Panc1 (cell line): Measurements from ENCODE around the gene LINGO1. TPM values are rescaled to one million over a fixed set of nuclear protein-coding genes. Genes with fewer than 3 reads are reported as not detected.

ENCODE experiments used
- ATAC-seq: fragments of 200-7000 bp; cut with Tn5 transposase; 2 replicates; pipeline ENCODE4 v1.9.1; 2020; ENCODE audit warnings: mild to moderate bottlenecking, moderate library complexity
- BruUV-seq: library from RNA; stranded (reverse); fragments of 400-500 nt; replicated peaks from 2 replicates; lab custom pipeline; 2021; lab: Mats Ljungman, UMichigan
- CTCF ChIA-PET: fragments of 300-600 bp; sonication (Branson Sonifier 250); formaldehyde crosslinking; loops from one replicate; lab custom pipeline; 2022; ENCODE audit warnings: antibody characterized with exemption; lab: Charles Lee
- POLR2A ChIA-PET: fragments of 300-600 bp; sonication (Branson Sonifier 250); formaldehyde crosslinking; loops from one replicate; lab custom pipeline; 2022; ENCODE audit warnings: antibody characterized with exemption; lab: Charles Lee
- DNase-seq: peaks from one replicate; pipeline ENCODE4 v3.0.0-alpha.2; 2010; ENCODE audit warnings: low read depth, low spot score
- H3K27ac ChIP-seq: 2 replicates; pipeline ENCODE4 v1.5.1; 2011; ENCODE audit warnings: mild to moderate bottlenecking, low read length, inconsistent platforms
- H3K27me3 ChIP-seq: fragments of 200-500 bp; sonication (Bioruptor generic); 2 replicates; pipeline ENCODE4 v1.6.0; 2014; ENCODE audit warnings: low read length, inconsistent platforms; ENCODE audit not compliant: control insufficient read depth, insufficient read depth
- H3K36me3 ChIP-seq: fragments of 200-500 bp; sonication (Bioruptor generic); 2 replicates; pipeline ENCODE4 v1.5.1; 2014; ENCODE audit warnings: inconsistent platforms, mild to moderate bottlenecking, low read length, moderate library complexity; ENCODE audit not compliant: control insufficient read depth, insufficient read depth
- H3K4me1 ChIP-seq: 2 replicates; pipeline ENCODE4 v1.5.1; 2011; ENCODE audit warnings: inconsistent platforms, mild to moderate bottlenecking, low read length, moderate library complexity; ENCODE audit not compliant: control insufficient read depth, insufficient read depth
- H3K4me3 ChIP-seq, 2 experiments: 2 replicates each; pipeline ENCODE4 v1.5.1; 2011 to 2012; ENCODE audit warnings: low read depth in 2 of 2, low read length in 2 of 2, mild to moderate bottlenecking in 2 of 2, inconsistent platforms in 1 of 2, moderate library complexity in 1 of 2
- H3K9me3 ChIP-seq: fragments of 200-500 bp; sonication (Bioruptor generic); 2 replicates; pipeline ENCODE4 v1.5.1; 2014; ENCODE audit warnings: low read depth, mild to moderate bottlenecking, inconsistent platforms, low read length, moderate library complexity; ENCODE audit not compliant: control insufficient read depth, insufficient read depth
- POLR2AphosphoS5 ChIP-seq: IDR thresholded peaks from 2 replicates; pipeline ENCODE4 v1.6.1; 2012; ENCODE audit warnings: mild to moderate bottlenecking, low read depth, low read length, moderate library complexity
- SIN3A ChIP-seq: IDR thresholded peaks from 2 replicates; pipeline ENCODE4 v1.6.1; 2012; ENCODE audit warnings: low read depth, mild to moderate bottlenecking, low read length, moderate library complexity, borderline replicate concordance; ENCODE audit not compliant: insufficient read depth
- TCF7L2 ChIP-seq: IDR thresholded peaks from 2 replicates; pipeline ENCODE4 v1.6.1; 2011; ENCODE audit warnings: mild to moderate bottlenecking, low read depth, low read length, inconsistent platforms
- in situ Hi-C: cut with HindIII; loops from 2 replicates; pipeline ENCODE4 v1.10.0; 2016; ENCODE audit warnings: low sequenced_read_pairs, low pct_unique_long_range_greater_than_20kb
- intact Hi-C: fragments of 100-400 bp; cut with micrococcal nuclease; formaldehyde crosslinking; loops from one replicate; pipeline ENCODE4 v1.10.0; 2022; ENCODE audit not compliant: unreplicated experiment
- total RNA-seq: library from RNA; stranded (reverse); gene quantifications from one replicate; pipeline ENCODE4 v1.2.1, GENCODE V29; 2021; ENCODE audit not compliant: unreplicated experiment
- TF ChIP-seq, protein P1 (sequence below): fragments of 450-650 bp; IDR thresholded peaks from 2 replicates; pipeline ENCODE4 v1.5.1; 2017; ENCODE audit warnings: mild to moderate bottlenecking
- TF ChIP-seq, protein P2 (sequence below), 2 experiments: IDR thresholded peaks; 2 replicates each; pipeline ENCODE4 v1.6.1; 2011 to 2012; ENCODE audit warnings: low read depth in 2 of 2, control low read depth in 1 of 2, low read length in 1 of 2, mild to moderate bottlenecking in 1 of 2, moderate library complexity in 1 of 2; ENCODE audit not compliant: insufficient read depth in 1 of 2

LINGO1 gene
- total RNA-seq, 1 experiment from 2014 or later = 18.2 TPM

DNA sequence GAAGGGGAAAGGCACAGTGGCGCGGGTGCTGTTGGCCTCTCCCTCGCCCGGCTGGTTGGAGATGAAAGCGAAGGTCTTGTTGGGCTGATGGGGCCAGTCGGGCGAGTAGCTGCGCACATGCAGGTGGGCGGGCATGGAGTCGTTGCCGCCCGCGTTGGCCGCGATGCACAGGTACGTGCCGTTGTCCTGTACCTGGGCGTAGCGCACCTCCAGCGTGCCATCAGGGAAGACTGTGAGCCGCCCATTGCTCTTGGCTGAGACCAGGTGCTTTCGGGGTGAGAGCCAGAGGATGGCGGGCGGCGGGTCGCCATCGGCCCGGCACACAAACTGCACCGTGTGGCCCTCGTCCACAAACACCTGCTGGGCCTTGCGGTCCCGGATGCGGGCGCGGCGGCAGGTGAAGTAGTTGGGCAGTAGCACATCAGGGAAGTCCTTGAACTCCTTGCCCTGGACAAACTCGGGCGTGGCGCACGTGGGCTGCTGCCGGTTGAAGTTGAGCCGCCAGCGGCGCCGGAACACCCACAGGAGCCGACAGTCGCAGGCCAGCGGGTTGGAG, 18.4 kb downstream of the LINGO1 start:
- in situ Hi-C loops (no loop called here), intact Hi-C loops (no loop called here)
- no peak for TF ChIP-seq SIN3A
- TF ChIP-seq TCF7L2 = no peak
- TF ChIP-seq POLR2AphosphoS5 = no peak
- TF ChIP-seq, protein P1, sequence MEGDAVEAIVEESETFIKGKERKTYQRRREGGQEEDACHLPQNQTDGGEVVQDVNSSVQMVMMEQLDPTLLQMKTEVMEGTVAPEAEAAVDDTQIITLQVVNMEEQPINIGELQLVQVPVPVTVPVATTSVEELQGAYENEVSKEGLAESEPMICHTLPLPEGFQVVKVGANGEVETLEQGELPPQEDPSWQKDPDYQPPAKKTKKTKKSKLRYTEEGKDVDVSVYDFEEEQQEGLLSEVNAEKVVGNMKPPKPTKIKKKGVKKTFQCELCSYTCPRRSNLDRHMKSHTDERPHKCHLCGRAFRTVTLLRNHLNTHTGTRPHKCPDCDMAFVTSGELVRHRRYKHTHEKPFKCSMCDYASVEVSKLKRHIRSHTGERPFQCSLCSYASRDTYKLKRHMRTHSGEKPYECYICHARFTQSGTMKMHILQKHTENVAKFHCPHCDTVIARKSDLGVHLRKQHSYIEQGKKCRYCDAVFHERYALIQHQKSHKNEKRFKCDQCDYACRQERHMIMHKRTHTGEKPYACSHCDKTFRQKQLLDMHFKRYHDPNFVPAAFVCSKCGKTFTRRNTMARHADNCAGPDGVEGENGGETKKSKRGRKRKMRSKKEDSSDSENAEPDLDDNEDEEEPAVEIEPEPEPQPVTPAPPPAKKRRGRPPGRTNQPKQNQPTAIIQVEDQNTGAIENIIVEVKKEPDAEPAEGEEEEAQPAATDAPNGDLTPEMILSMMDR = no peak
- TF ChIP-seq, protein P2, sequence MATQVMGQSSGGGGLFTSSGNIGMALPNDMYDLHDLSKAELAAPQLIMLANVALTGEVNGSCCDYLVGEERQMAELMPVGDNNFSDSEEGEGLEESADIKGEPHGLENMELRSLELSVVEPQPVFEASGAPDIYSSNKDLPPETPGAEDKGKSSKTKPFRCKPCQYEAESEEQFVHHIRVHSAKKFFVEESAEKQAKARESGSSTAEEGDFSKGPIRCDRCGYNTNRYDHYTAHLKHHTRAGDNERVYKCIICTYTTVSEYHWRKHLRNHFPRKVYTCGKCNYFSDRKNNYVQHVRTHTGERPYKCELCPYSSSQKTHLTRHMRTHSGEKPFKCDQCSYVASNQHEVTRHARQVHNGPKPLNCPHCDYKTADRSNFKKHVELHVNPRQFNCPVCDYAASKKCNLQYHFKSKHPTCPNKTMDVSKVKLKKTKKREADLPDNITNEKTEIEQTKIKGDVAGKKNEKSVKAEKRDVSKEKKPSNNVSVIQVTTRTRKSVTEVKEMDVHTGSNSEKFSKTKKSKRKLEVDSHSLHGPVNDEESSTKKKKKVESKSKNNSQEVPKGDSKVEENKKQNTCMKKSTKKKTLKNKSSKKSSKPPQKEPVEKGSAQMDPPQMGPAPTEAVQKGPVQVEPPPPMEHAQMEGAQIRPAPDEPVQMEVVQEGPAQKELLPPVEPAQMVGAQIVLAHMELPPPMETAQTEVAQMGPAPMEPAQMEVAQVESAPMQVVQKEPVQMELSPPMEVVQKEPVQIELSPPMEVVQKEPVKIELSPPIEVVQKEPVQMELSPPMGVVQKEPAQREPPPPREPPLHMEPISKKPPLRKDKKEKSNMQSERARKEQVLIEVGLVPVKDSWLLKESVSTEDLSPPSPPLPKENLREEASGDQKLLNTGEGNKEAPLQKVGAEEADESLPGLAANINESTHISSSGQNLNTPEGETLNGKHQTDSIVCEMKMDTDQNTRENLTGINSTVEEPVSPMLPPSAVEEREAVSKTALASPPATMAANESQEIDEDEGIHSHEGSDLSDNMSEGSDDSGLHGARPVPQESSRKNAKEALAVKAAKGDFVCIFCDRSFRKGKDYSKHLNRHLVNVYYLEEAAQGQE (IDR thresholded peaks at IDR 0.05; ENCODE audit: insufficient read depth in 1 of 2, low read depth in 2 of 2, low read length in 1 of 2) = no peak
- ChIA-PET POLR2A (no interaction called here), CTCF (no interaction called here)
- Histone ChIP-seq H3K27me3 (no peaks in the 10 kb centered on the region), H3K27ac (no peak overlapping the region), H3K4me1 (peaks cover 9% of the 10 kb centered on the region), H3K36me3 (no peaks in the 10 kb centered on the region), H3K4me3 (no peak overlapping the region), H3K9me3 (no peaks in the 10 kb centered on the region)
- no peak for ATAC-seq
- BruUV-seq = TSS peak; percentile 74
- DNase-seq = no peak

DNA sequence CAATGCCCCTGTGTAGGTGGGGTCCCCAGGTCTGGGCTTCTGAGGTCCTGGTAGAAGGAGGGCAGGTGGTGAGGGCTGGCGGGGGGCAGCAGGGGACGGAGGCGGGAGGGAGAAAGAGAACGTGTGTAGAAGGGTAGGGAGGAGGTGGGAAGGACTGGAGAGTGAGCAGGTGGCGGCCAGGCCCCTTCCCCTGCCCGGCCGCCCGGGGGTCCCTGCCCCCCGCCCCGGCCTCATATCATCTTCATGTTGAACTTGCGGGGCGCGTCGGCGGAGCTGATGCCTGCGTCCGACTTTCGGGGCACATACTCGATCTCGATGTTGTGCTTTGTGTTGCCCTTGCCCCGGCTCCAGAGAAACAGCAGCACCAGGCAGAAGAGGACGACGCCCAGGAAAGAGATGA, 18.9 kb downstream of the LINGO1 start:
- Histone ChIP-seq H3K9me3 (no peaks in the 10 kb centered on the region), H3K4me3 (no peak overlapping the region), H3K36me3 (no peaks in the 10 kb centered on the region), H3K27me3 (no peaks in the 10 kb centered on the region), H3K4me1 (peaks cover 9% of the 10 kb centered on the region), H3K27ac (no peak overlapping the region)
- in situ Hi-C loops (no loop called here), intact Hi-C loops (no loop called here)
- no TSS peak for BruUV-seq
- no peak for DNase-seq
- TF ChIP-seq POLR2AphosphoS5 (no peak), TCF7L2 (no peak), SIN3A (no peak)
- TF ChIP-seq, protein P1 = no peak
- TF ChIP-seq, protein P2 (IDR thresholded peaks at IDR 0.05; ENCODE audit: insufficient read depth in 1 of 2, low read depth in 2 of 2, low read length in 1 of 2) = no peak
- ChIA-PET CTCF (no interaction called here), POLR2A (no interaction called here)
- ATAC-seq = no peak
